ENCODE data around the gene HLTF.
"Not testable (repeated sequence)": the region's sequence is repeated elsewhere in the genome, so short reads cannot be mapped to it uniquely, and the experiment has no call there.

Gene HLTF

DNA sequence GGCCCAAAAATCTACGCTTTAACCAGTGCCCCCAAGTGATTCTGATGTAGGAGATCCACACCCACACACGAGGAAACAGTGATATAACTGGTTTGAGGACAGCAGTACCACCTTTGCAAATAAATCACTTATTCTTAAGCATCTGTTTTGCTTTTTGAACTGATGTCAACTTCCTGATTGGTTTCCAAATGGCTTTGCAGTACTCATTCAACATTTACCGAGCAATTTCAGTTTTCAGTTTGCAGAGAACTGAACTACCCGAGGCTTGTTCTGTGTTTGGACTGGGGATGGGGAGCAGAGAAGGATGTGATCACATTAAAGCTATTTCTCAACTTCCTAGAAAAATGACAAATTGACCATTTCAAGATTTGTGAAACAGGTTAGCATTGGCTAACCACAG, 96.1 kb downstream of the HLTF start:
- no peak for DNase-seq

DNA sequence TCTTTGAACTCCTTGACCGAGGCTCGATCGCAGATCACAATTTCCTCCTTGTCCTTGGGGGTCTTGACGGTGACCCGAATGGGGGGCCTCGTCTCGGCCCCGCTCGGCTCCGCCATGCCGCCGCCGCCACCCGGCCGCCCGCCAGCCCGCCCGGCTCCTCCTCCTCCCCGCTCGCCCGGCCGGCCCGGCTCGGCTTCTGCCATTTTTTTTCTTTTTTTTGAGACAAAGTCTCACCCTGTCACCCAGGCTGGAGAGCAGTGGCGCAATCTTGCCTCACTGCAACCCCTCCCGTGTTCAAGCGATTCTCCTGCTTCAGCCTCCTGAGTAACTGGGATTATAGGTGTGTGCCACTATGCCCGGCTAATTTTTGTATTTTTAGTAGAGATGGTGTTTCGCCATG, 98.8 kb downstream of the HLTF start:
- not testable (repeated sequence) for DNase-seq

DNA sequence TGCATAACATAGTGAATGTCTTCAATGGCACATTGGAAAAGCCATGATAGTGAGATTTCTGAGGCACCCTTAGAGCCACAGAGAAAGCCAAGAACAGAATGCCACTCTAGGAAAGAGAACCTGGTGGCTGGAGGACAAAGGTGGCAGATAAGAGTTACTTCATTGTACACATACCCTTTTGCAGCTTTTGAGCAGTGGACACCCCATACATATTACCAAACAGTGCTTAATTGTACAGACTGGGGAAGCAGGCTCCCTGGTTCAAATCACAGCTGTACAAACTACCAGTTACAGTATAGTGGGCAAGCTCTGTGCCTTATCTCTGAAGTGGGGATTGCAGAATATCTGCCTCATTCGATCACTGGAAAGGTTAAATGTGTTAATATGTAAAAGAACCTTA, 105.1 kb downstream of the HLTF start:
- DNase-seq = no peak

Data from effector CD4-positive, alpha-beta T cell (primary cell).